ENCODE data around the gene FAM83D.

- TF ChIP-seq USF2 (IDR thresholded peaks at IDR 0.05; ENCODE audit: low read length), result no peak
- TF ChIP-seq CTCF (IDR thresholded peaks at IDR 0.05; ENCODE audit: control extremely low read depth in 1 of 3, insufficient read depth in 1 of 3, low read depth in 1 of 3, low read length in 3 of 3), result no peak
- TF ChIP-seq CREB1 (IDR thresholded peaks at IDR 0.05), result no peak
- TF ChIP-seq JUND (IDR thresholded peaks at IDR 0.05; ENCODE audit: low read length), result no peak
- TF ChIP-seq KDM4A (IDR thresholded peaks at IDR 0.05; ENCODE audit: low read depth, low read length, severe bottlenecking), result no peak
- no peak for TF ChIP-seq YY1 (IDR thresholded peaks at IDR 0.05; ENCODE audit: low read depth, low read length)
- TF ChIP-seq RNF2 (IDR thresholded peaks at IDR 0.05; ENCODE audit: borderline replicate concordance, low read depth, low read length, missing control alignments, poor library complexity, severe bottlenecking), result no peak
- no peak for TF ChIP-seq TAF1 (IDR thresholded peaks at IDR 0.05; ENCODE audit: low read depth, low read length)
- no peak for TF ChIP-seq NANOG (IDR thresholded peaks at IDR 0.05; ENCODE audit: insufficient read depth, low read depth, low read length, poor library complexity, severe bottlenecking)
- TF ChIP-seq KDM1A (IDR thresholded peaks at IDR 0.05; ENCODE audit: borderline replicate concordance, low read length), result no peak
- TF ChIP-seq SIX5 (IDR thresholded peaks at IDR 0.05; ENCODE audit: low read depth, low read length), result no peak
- TF ChIP-seq RFX5 (IDR thresholded peaks at IDR 0.05; ENCODE audit: borderline replicate concordance, low read depth, low read length), result no peak
- no peak for TF ChIP-seq EZH2 (IDR thresholded peaks at IDR 0.05; ENCODE audit: low read depth, low read length, severe bottlenecking)
Observed at GRCh38 chr20:38965264-38965663, 39.0 kb downstream of the FAM83D start.
